Measurements from ENCODE around the gene VN1R5. TPM values are rescaled to one million over a fixed set of nuclear protein-coding genes. Genes with fewer than 3 reads are reported as not detected.

VN1R5 gene
- total and polyA plus RNA-seq, 2 of the 4 experiments (the other 2 are of a cell fraction): not detected

DNA sequence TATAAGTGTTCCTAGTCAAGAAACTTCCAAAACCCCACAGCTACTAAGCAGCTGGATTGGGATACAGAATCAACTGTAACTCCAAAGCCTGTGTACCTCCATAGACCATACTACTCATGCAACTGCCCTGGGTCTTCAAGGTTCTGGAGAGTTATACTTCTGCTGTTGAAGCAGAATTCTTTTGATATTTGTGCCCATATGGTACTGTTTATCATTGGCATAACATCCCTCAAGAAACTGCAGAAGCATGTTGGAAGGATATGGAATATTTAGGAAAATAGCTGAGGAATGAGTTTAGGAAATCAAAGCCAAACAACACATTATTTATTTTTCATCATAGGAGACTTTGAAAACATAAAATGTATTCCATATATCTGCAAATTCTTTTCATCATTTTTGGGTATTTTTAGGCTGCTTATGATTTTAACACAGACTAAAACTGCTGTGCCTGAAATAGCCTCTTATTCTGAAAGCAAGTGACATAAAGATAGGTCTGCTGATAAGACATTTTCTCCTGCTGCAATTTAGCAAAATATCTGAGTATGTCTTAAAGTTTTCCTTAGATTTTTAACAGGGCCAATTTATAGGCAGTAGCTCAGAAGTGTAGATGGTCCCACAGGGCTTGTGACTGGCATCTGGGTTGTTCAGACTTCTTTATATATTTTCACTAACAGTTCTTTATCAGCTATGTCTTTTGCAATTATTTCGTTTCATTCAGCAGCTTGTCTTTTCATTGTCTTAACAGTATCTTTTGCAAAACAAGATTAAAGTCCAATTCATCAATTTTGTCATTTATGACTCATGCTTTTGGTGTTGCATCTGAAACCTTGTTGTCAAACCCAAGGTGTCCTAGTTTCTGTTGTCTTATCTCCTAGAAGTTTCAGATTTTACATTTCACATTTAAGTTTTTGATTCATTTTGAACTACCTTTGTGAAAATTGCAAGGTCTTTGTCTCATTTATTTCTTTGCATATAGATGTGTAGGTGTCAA is 43.0 kb upstream of the VN1R5 start:
- Histone ChIP-seq H3K56ac (ENCODE audit: extremely low read depth, insufficient read depth, low read length) (no peak overlapping the region), H2BK15ac (ENCODE audit: low read depth, low read length) (no peak overlapping the region), H4K91ac (ENCODE audit: insufficient read depth, low read depth, low read length) (no peak overlapping the region), H2AFZ (replicated peaks; ENCODE audit: low read length, poor library complexity) (no peak overlapping the region), H2AK9ac (replicated peaks; ENCODE audit: low read depth, low read length, poor library complexity) (no peak overlapping the region), H3K79me1 (ENCODE audit: low read depth in 1 of 2, low read length in 2 of 2) (peaks cover 11 to 18% of the 10 kb centered on the region in 2 experiments), H3K9me1 (ENCODE audit: insufficient read depth, low read length) (peaks cover 6% of the 10 kb centered on the region), H3K4me3 (ENCODE audit: insufficient read depth, low read depth, low read length) (no peak overlapping the region), H2AK5ac (ENCODE audit: low read depth, low read length) (no peak overlapping the region), H3K27me3 (ENCODE audit: control insufficient read depth, insufficient read depth, low read length) (no peaks in the 10 kb centered on the region), H2BK20ac (ENCODE audit: low read depth, low read length) (no peak overlapping the region), H3K9ac (ENCODE audit: low read depth, low read length) (no peak overlapping the region), H3K4me1 (ENCODE audit: control insufficient read depth, insufficient read depth, low read length) (peaks cover 3% of the 10 kb centered on the region), H3K27ac (ENCODE audit: insufficient read depth, low read length) (no peak overlapping the region), H2BK5ac (ENCODE audit: low read depth, low read length, poor library complexity, severe bottlenecking) (no peak overlapping the region), H3K36me3 (ENCODE audit: control insufficient read depth, insufficient read depth, low read length) (0 out of 2 replicates have a peak, but pooled peaks cover 2% of the 10 kb centered on the region), H3K14ac (replicated peaks; ENCODE audit: low read depth, low read length) (no peak overlapping the region), H4K5ac (ENCODE audit: low read depth, low read length) (no peak overlapping the region), H3K4ac (ENCODE audit: low read depth, low read length) (no peak overlapping the region), H4K20me1 (ENCODE audit: insufficient read depth, low read length) (0 out of 2 replicates have a peak, but pooled peaks cover 7% of the 10 kb centered on the region), H3K9me3 (ENCODE audit: control insufficient read depth, insufficient read depth, low read length) (no peaks in the 10 kb centered on the region), H3K18ac (ENCODE audit: low read depth, low read length) (no peak overlapping the region), H4K8ac (ENCODE audit: low read depth in 2 of 2, low read length in 2 of 2) (no peak overlapping the region), H3K4me2 (ENCODE audit: low read depth, low read length) (no peak overlapping the region), H2BK120ac (ENCODE audit: low read depth, low read length) (no peak overlapping the region), H3K23ac (ENCODE audit: low read depth, low read length) (no peak overlapping the region)
- ATAC-seq (ENCODE audit: low read depth): no peak
- no peak for DNase-seq
- ChIA-PET POLR2A (ENCODE audit: unreplicated experiment) (no interaction called here), CTCF (interaction anchor here (0.5 kb wide), 1 partner anchor 9 kb away, joined by 3 read pairs; no protein-coding TSS in a partner anchor)
- in situ Hi-C loops (cut with MboI; ENCODE audit: low sequenced_read_pairs): no loop called here
- no TSS peak for BruUV-seq (replicated peaks)
- WGBS, 2 experiments (ENCODE audit: extremely low coverage in 2 of 2, insufficient read length in 1 of 2): 0% methylated on average over 1 of the region's 1 CpG; no CpG with 5 or more reads in 1 of the 2 experiments
- intact Hi-C loops (cut with micrococcal nuclease): loop anchor here (5.0 kb wide), 2 partner anchors 104 to 119 kb away; partner anchors contain the start of gene ZNF496
- dilution Hi-C loops (cut with HindIII; ENCODE audit: low sequenced_read_pairs, unreplicated experiment): no loop called here
- TF ChIP-seq FOS (IDR thresholded peaks at IDR 0.05; ENCODE audit: low read depth, low read length) (no peak), BHLHE40 (IDR thresholded peaks at IDR 0.05; ENCODE audit: low read depth, low read length) (no peak), MAZ (IDR thresholded peaks at IDR 0.05; ENCODE audit: borderline replicate concordance, low read depth, low read length) (no peak), MXI1 (IDR thresholded peaks at IDR 0.05; ENCODE audit: borderline replicate concordance, low read depth, low read length) (no peak), RAD21 (IDR thresholded peaks at IDR 0.05; ENCODE audit: low read length) (no peak), MAFK (IDR thresholded peaks at IDR 0.05; ENCODE audit: low read depth, low read length) (no peak), RFX5 (IDR thresholded peaks at IDR 0.05; ENCODE audit: low read depth, low read length) (no peak), CHD1 (IDR thresholded peaks at IDR 0.05; ENCODE audit: low read depth, low read length) (no peak), RCOR1 (IDR thresholded peaks at IDR 0.05; ENCODE audit: insufficient replicate concordance, low read length) (no peak), POLR2A (IDR thresholded peaks at IDR 0.05; ENCODE audit: low read depth, low read length) (no peak), NFE2L2 (IDR thresholded peaks at IDR 0.05; ENCODE audit: low read depth, low read length) (no peak), USF2 (IDR thresholded peaks at IDR 0.05; ENCODE audit: low read depth, low read length) (no peak)
- TF ChIP-seq, protein P1, sequence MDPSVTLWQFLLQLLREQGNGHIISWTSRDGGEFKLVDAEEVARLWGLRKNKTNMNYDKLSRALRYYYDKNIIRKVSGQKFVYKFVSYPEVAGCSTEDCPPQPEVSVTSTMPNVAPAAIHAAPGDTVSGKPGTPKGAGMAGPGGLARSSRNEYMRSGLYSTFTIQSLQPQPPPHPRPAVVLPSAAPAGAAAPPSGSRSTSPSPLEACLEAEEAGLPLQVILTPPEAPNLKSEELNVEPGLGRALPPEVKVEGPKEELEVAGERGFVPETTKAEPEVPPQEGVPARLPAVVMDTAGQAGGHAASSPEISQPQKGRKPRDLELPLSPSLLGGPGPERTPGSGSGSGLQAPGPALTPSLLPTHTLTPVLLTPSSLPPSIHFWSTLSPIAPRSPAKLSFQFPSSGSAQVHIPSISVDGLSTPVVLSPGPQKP (IDR thresholded peaks at IDR 0.05; ENCODE audit: borderline replicate concordance, low read depth, low read length): no peak
- TF ChIP-seq, protein P2, sequence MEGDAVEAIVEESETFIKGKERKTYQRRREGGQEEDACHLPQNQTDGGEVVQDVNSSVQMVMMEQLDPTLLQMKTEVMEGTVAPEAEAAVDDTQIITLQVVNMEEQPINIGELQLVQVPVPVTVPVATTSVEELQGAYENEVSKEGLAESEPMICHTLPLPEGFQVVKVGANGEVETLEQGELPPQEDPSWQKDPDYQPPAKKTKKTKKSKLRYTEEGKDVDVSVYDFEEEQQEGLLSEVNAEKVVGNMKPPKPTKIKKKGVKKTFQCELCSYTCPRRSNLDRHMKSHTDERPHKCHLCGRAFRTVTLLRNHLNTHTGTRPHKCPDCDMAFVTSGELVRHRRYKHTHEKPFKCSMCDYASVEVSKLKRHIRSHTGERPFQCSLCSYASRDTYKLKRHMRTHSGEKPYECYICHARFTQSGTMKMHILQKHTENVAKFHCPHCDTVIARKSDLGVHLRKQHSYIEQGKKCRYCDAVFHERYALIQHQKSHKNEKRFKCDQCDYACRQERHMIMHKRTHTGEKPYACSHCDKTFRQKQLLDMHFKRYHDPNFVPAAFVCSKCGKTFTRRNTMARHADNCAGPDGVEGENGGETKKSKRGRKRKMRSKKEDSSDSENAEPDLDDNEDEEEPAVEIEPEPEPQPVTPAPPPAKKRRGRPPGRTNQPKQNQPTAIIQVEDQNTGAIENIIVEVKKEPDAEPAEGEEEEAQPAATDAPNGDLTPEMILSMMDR (conservative IDR thresholded peaks at IDR 0.05; ENCODE audit: low read depth, low read length): no peak
